ENCODE data around the gene XK.

The XK gene

DNA sequence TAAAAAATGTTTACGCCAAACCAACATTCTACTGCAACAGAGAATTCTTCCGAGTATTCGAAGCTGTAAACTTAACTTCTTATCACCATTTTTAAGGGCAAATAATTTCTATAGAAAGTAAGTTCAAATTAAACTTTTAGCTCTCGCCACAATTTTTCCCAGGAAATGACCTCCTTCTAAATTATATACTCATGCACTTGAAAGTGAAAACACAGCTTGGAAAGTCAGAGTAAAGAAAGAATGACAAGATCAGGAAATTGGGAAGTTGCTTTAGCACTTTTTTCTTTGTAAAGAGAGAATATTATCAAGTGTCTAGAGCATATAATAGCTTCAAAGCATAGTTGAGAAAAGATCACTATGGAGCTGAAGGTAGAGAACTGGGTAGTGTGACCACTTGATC lies 95.5 kb downstream of the XK start:
- Histone ChIP-seq H3K27me3 (ENCODE audit: insufficient read depth, low read length) (no peaks in the 10 kb centered on the region), H3K9ac (ENCODE audit: low read depth, low read length) (no peak overlapping the region), H3K36me3 (ENCODE audit: insufficient read depth, low read length) (no peaks in the 10 kb centered on the region), H3K4me3 (ENCODE audit: low read length) (no peak overlapping the region), H3K4me1 (ENCODE audit: insufficient read depth, low read length) (no peaks in the 10 kb centered on the region), H3K9me3 (ENCODE audit: insufficient read depth, low read depth, low read length) (no peaks in the 10 kb centered on the region), H3K27ac (ENCODE audit: low read depth, low read length) (no peak overlapping the region)
- WGBS = no CpG with 5 or more reads among the region's 4 CpGs
